ENCODE results near the gene CDH13.

CDH13 gene

DNA sequence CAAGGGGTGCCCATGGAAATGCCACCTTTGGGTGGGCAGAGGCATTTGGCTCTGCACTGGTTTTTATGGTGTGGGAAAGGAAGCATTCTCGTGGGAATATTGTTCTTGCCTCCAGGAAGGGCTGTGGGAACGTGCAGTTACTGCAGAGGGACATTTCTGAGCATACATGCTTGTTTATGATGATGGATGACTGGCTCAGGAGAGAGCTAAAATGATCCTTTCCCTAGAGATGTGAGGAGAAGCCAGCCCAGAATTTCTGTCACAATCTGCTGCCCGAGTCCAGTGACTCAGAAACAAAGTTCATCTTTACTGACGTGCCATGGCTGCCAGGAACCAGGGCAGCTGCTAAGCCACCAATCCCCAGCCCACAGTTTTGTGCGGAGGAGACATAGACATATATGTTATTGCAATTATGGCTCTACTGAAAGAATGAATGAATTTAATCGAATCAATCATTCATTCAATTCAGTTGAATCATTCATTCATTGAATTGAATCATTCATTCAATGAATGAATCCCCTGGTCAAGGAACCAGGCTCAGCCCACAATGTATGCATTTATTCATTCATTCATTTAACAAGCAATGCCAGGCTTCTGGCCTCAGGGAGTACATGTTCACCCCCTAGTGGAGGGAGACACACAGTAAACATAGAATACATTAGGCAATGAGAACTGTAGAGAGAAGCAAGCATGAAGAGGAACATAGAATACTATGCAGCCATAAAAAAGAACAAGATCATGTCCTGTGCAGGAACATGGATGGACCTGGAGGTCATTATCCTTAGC lies 766.6 kb downstream of the CDH13 start:
- DNase-seq = no peak

DNA sequence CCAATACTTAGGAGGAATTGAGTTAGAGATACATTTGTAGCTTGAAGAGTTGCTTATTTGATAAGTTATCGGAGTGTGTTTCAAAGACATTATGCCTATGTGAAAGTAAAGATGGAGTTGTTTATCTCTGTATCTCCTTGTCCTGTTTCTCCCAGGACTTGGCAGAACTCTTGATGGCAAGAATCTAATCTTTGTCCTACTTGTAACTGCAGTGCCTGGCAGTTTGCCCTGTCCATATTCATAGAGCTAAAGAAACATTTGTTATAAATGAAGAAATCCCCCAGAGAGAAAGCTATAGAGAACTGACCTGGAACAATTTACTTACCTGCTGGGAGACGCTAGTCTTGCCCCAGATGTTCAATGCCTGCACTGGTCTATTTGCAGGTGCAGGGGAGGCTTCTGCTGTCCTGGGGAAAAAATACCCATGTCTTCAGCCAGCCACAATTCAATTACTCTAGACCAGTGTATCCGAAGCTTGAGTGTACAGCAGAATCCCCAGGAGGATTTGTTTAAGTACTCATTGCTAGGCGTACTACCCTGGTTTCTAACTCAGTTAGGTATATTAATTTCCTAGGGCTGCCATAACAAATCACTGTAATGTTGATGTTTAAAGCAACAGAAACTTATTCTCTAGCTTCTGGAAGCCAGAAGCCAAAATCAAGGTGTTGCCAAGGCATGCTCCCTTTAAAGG lies 771.0 kb downstream of the CDH13 start:
- DNase-seq = no peak

DNA sequence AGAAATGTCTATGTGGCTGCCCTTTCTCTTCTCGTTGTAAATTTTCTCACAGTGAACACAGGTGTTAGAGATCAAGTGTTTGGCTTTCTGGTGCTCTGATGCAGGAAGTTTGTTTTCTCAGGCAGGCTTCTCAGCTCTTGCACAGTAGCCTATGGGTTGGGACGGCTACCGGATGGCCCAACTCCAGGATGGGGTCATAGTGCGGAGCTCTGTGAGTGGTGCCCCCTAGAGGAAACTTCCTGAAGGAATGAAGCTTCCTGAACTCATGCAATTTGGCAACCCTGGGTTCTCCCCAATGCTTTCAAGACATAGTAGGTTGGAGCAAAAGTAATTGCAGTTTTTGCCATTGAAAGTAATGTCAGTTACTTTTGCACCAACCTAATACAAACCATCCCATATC lies 773.5 kb downstream of the CDH13 start:
- no peak for DNase-seq

DNA sequence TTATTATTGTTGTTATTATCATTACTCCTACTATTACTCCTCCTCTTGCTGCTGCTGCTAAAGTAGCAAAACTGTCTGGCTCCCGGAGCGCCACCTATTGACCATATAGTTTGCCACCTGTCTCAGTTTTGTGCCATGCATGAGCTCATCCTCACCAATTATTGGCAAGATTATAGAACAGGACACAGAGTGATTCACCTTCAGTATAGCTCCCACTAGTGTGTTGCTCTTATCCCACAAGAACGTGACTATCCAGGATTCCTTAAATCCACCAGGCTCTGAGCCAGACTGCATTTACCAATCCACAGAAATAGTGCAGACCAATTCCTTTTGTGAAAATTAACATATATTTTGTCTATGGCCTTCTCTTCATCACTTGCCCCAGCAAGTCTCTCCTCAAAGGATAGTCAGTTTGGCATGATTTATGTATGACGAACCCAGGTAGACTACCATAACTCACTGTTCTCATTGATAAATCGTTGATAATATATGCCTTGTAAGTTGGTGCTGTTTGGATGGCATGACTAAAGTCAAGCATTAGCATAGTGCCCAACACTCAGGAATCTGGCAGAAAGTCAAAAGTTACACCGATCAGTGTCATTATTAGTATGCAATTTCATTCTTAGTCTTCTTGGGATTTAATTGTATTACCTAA lies 775.5 kb downstream of the CDH13 start:
- DNase-seq = no peak

- no peak for DNase-seq
Observed at GRCh38 chr16:83402967-83403366, 776.2 kb downstream of the CDH13 start.

DNA sequence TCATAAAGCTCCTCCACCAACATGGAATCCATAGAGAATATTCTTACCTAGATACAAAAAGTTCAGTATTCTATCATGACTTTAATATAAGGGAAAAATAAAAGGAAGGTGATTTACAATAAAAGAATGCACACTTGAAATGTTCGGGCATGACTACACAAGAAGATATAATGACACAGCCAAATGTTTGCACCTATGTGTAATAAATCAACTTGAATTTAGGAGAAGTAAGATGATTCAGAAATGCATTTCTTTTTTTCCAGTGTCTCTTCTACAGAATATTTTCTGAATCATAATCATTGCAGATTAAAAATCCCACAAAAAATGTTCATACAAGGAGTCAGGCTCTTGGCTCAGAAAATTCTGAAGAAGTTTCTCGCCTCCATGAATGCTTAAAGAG lies 777.0 kb downstream of the CDH13 start:
- no peak for DNase-seq

DNA sequence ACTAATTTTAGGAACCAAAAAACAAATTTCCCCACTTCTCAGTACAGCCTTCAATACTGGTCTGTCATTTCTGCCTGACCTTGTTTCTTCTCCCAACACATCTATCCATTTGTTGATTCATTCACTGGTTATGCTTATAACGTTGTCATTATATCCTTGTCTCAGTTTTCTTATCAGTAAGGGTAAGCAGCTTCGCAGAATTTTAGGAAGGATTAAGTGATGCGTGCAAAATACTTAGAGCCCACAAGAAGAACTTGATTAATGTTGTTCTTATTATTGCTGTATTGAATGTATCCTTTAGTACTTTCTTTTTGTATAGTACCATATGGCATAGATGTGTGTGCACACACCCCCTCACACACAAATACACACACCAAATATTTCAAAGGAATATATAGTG lies 777.5 kb downstream of the CDH13 start:
- DNase-seq = no peak

DNA sequence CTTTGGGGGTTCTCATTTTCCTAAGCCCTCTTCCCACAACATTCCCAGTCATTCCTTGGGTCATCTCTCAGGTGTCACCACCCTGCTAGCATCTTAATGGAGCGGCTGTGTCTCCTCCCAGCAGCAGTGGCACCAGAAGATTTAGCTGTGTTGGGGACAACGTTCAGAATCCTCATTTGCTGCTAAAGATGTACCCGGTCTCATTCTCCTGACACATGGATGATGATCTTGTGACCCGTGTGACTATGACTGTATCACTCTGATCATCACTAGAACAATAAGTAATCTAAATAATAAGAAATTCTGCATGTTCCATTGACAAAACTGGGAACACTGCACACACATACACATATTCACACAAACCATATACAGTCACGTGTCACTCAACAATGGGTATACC lies 781.2 kb downstream of the CDH13 start:
- no peak for DNase-seq

- no peak for DNase-seq
Observed at GRCh38 chr16:83409347-83409746, 782.6 kb downstream of the CDH13 start.

DNA sequence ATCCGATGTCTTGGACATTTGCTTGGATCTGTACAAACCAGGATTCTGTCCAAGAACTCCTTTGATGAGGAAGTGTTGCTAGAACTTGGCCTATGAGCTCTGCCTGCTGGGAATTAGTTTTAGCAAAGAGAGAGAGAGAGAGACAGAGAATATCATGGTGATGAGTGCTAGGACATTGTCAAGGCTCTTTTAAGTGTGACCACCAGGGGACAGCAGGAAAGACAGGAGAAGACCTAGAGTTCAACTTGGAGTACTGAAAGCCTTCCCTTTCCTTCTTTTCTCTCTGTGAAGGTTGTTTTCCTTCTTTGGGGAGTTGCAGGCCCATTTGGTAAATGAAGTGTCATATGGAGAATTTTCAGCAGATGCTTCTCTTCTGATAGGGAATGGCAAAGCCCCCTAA lies 791.8 kb downstream of the CDH13 start:
- DNase-seq = no peak

- no peak for DNase-seq
Observed at GRCh38 chr16:83420206-83420760, 793.5 kb downstream of the CDH13 start.

DNA sequence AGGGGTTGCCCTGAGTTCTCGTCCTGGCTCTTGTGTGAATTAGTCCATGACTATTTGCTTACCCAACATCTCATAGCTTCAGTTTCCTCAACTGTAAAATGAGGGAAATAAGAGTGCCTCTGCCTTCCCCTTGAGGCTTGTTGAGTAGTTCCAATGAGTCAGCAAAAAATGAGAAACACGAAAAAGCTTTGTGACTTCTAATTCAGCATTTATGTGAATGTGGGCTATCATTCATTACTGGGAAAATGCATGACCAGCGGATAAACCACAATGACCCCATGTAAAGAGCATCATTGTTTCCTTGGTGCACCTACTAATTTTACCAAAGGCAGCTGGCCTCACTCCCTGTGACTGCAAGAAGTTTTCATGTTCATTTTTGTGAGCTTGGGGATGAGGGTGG lies 806.4 kb downstream of the CDH13 start:
- no peak for DNase-seq

GRCh38 chr16:83437036-83437435 lies 810.3 kb downstream of the CDH13 start:
- DNase-seq = no peak

GRCh38 chr16:83438326-83438725 lies 811.6 kb downstream of the CDH13 start:
- DNase-seq = no peak

DNA sequence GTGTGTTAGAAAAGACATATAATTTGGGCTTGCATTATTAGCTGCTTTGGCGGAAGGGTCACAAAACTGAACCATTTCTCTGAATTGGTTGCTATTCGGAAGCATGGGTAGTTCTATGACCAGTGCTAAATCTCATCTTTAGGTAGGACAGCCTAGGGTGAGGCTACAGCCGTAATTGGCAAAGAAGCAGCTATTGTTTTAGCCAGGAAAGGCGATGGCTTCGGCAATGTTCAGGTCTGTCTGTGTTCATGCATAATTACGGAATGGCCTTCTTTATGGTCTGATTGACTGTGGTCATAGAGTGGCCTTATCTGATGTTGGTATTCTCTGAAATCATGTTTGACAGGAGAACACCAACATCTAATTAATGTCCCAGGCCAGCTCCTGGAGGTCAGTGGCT lies 812.6 kb downstream of the CDH13 start:
- no peak for DNase-seq

DNA sequence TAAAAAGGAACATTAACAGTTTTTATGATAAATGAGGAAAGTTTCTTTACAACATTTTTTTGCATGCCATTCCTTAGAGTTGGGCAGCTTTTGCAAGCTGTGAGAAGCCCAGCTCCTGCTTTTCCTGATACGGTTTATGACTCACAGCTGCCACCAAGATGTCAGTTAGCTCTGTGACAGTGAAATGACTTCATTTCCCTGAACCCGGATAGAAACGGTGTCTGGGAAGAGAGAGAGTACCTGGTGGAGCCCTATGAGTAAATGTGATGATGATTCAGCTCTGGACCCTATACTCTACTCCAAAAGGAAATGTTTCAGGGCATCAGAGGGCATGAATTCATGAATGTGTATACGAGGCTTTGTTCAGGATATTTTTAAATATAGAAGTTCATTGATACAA lies 814.7 kb downstream of the CDH13 start:
- no peak for DNase-seq

DNA sequence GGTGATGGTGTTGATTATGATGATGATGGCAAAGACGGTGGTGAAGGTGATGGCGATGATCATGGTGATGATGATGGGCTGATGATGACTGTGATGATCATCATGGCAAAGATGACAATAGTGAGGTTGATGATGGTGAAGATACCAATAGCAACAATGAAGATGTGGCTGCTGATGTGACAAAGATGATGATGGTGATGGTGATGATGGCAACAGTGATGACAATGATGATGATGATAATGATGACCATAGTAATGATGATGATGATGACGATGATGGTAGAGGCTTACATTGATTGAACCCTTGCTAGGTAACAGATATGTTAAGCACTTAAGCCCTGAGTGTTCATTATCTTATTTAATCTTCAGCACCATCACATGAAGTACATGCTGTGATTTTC lies 817.2 kb downstream of the CDH13 start:
- no peak for DNase-seq

- DNase-seq = no peak
Observed at GRCh38 chr16:83447560-83447959, 820.8 kb downstream of the CDH13 start.

GRCh38 chr16:83449861-83450260 lies 823.1 kb downstream of the CDH13 start:
- DNase-seq = no peak

DNA sequence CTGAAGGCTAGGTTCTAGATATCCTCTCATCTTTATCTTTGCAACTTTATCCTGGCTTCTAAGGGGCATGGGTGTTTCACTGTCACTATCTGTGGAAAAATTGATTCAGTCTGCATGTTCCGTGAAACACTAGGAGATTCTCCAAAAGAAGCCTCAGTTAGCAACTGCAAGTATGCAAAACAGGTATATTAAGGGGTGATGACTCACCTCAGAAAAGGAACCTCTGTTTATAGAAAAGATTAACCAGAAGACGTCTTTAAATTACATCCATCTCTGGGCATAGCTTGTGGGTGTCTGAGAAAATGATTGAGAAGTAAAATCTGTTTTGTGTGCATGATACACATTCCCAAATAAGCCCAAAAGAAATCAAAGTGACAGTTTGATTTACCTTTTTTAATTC lies 827.2 kb downstream of the CDH13 start:
- no peak for DNase-seq

GRCh38 chr16:83455716-83456115 lies 828.9 kb downstream of the CDH13 start:
- no peak for DNase-seq

GRCh38 chr16:83456934-83457333 lies 830.2 kb downstream of the CDH13 start:
- DNase-seq = no peak

DNA sequence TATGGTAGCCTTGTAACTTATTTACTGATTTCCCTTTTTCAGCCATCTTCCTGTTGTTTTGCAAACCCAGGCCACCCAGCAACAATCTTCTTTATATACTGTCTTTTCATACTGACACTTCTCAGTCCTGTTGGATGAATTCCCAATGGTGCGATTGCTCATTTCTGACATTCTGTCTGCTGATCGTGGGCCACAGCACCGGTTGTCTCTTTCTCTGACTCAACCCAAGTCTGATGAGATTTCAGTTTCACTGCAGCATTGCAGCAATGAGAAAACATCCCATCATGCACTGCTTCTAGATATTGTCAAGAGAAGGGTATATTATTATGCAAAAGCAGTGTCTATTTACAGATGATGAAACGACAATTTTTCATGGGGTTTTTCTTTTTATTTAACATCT lies 831.8 kb downstream of the CDH13 start:
- DNase-seq = no peak

GRCh38 chr16:83464991-83465390 lies 838.2 kb downstream of the CDH13 start:
- DNase-seq = no peak

All from effector CD8-positive, alpha-beta T cell (primary cell).